Activated CD4-positive, alpha-beta T cell treated with anti-CD3 and anti-CD28 coated beads for 48 hours (primary cell): ENCODE measurements around the gene CAMK4.

Experiments used
- DNase-seq: peaks from one replicate; pipeline ENCODE4 v3.0.0-alpha.2; 2020

CAMK4 gene

GRCh38 chr5:111447099-111447498, 222.9 kb downstream of the CAMK4 start:
- DNase-seq = no peak

- no peak for DNase-seq
These were observed 223.6 kb downstream of the CAMK4 start for GRCh38 chr5:111447822-111448221.

- DNase-seq = no peak
These were observed 229.1 kb downstream of the CAMK4 start for GRCh38 chr5:111453295-111453694.

GRCh38 chr5:111453747-111454146, 229.6 kb downstream of the CAMK4 start:
- DNase-seq = no peak

- DNase-seq = no peak
These were observed 230.0 kb downstream of the CAMK4 start for GRCh38 chr5:111454198-111454622.

- no peak for DNase-seq
These were observed 230.6 kb downstream of the CAMK4 start for GRCh38 chr5:111454776-111455175.

GRCh38 chr5:111461255-111461671, 237.1 kb downstream of the CAMK4 start:
- DNase-seq = no peak

- DNase-seq = no peak
These were observed 237.8 kb downstream of the CAMK4 start for GRCh38 chr5:111461934-111462333.

GRCh38 chr5:111463311-111463710, 239.1 kb downstream of the CAMK4 start:
- no peak for DNase-seq

- no peak for DNase-seq
These were observed 245.2 kb downstream of the CAMK4 start for GRCh38 chr5:111469293-111469896.

GRCh38 chr5:111469903-111470302, 245.7 kb downstream of the CAMK4 start:
- DNase-seq = no peak

GRCh38 chr5:111472096-111472495, 247.9 kb downstream of the CAMK4 start:
- DNase-seq = no peak

- DNase-seq = no peak
These were observed 248.4 kb downstream of the CAMK4 start for GRCh38 chr5:111472579-111472978.

- DNase-seq = no peak
These were observed 254.1 kb downstream of the CAMK4 start for GRCh38 chr5:111478266-111478665.

- no peak for DNase-seq
These were observed 254.7 kb downstream of the CAMK4 start for GRCh38 chr5:111478898-111479297.

- DNase-seq = no peak
These were observed 256.2 kb downstream of the CAMK4 start for GRCh38 chr5:111480346-111480745.

GRCh38 chr5:111486055-111486454, 261.9 kb downstream of the CAMK4 start:
- DNase-seq = no peak

GRCh38 chr5:111486926-111487325, 262.7 kb downstream of the CAMK4 start:
- DNase-seq = no peak

GRCh38 chr5:111488353-111488752, 264.2 kb downstream of the CAMK4 start:
- DNase-seq = no peak

- DNase-seq = no peak
These were observed 268.8 kb downstream of the CAMK4 start for GRCh38 chr5:111493031-111493430.

GRCh38 chr5:111494355-111494999, 270.3 kb downstream of the CAMK4 start:
- DNase-seq = no peak

- no peak for DNase-seq
These were observed 271.0 kb downstream of the CAMK4 start for GRCh38 chr5:111495159-111495558.

- DNase-seq = no peak
These were observed 274.2 kb downstream of the CAMK4 start for GRCh38 chr5:111498346-111498745.

GRCh38 chr5:111502956-111503355, 278.8 kb downstream of the CAMK4 start:
- no peak for DNase-seq

- DNase-seq = no peak
These were observed 280.9 kb downstream of the CAMK4 start for GRCh38 chr5:111505096-111505495.
